ENCODE data around the gene GRIPAP1.

DNA sequence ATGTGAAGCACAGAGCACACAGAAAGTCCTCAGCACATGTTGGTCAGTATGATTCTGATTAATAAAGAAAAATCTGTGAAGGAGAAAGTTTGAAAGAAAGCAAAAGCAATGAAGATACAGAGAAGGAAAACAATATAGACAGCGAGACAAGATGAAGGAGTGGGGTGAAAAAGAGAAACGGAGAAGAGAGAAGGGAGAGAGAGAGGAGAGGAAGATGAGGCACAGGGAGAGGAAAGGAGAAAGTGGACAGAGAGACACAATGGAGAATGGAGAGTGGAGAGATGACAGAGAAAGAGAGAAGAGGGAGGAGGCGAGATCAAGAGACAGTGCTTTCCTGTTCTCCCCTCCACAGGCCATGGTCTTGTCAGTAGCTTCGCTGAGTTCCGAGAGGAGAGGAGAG lies 26.5 kb downstream of the GRIPAP1 start:
- TF ChIP-seq, protein P1, sequence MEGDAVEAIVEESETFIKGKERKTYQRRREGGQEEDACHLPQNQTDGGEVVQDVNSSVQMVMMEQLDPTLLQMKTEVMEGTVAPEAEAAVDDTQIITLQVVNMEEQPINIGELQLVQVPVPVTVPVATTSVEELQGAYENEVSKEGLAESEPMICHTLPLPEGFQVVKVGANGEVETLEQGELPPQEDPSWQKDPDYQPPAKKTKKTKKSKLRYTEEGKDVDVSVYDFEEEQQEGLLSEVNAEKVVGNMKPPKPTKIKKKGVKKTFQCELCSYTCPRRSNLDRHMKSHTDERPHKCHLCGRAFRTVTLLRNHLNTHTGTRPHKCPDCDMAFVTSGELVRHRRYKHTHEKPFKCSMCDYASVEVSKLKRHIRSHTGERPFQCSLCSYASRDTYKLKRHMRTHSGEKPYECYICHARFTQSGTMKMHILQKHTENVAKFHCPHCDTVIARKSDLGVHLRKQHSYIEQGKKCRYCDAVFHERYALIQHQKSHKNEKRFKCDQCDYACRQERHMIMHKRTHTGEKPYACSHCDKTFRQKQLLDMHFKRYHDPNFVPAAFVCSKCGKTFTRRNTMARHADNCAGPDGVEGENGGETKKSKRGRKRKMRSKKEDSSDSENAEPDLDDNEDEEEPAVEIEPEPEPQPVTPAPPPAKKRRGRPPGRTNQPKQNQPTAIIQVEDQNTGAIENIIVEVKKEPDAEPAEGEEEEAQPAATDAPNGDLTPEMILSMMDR (IDR thresholded peaks at IDR 0.05), result no peak
- TF ChIP-seq POLR2A (IDR thresholded peaks at IDR 0.05), result no peak

All from lower leg skin (tissue), 3 donors.